DND-41 (cell line): ENCODE results near the gene ATP6V1F.

Experiments used
- ATAC-seq: fragments of 200-7000 bp; cut with Tn5 transposase; 3 replicates; pipeline ENCODE4 v1.9.1; 2021; ENCODE audit warnings: low read depth; ENCODE audit not compliant: insufficient read depth
- DNase-seq: peaks from one replicate; pipeline ENCODE4 v3.0.0-alpha.2; 2020
- H2AFZ ChIP-seq: 2 replicates; pipeline ENCODE4 v1.6.0; 2012; ENCODE audit warnings: low read depth, low read length
- H3K27ac ChIP-seq: 2 replicates; pipeline ENCODE4 v1.5.1; 2012; ENCODE audit warnings: low read length, inconsistent platforms
- H3K27me3 ChIP-seq: fragments of 200-600 bp; sonication (generic); 2 replicates; pipeline ENCODE4 v1.6.0; 2012; ENCODE audit warnings: low read length, mild to moderate bottlenecking, inconsistent platforms; ENCODE audit not compliant: insufficient read depth, poor library complexity
- H3K36me3 ChIP-seq: 2 replicates; pipeline ENCODE4 v1.5.1; 2012; ENCODE audit warnings: low read length, inconsistent platforms; ENCODE audit not compliant: insufficient read depth
- H3K4me1 ChIP-seq: 2 replicates; pipeline ENCODE4 v1.5.1; 2012; ENCODE audit warnings: mild to moderate bottlenecking, low read length; ENCODE audit not compliant: insufficient read depth
- H3K4me2 ChIP-seq: 2 replicates; pipeline ENCODE4 v1.6.0; 2012; ENCODE audit warnings: mild to moderate bottlenecking, moderate library complexity, low read length, inconsistent platforms; ENCODE audit not compliant: insufficient read depth
- H3K4me3 ChIP-seq, 2 experiments: fragments of 200-600 bp in 1 of 2; shearing (Covaris generic) in 1 of 2; 2 replicates each; pipeline ENCODE4 v1.5.1; 2012 to 2016; ENCODE audit warnings: inconsistent platforms in 2 of 2, low read length in 2 of 2, mild to moderate bottlenecking in 2 of 2, low read depth in 1 of 2, moderate library complexity in 1 of 2
- H3K79me2 ChIP-seq: 2 replicates; pipeline ENCODE4 v1.6.0; 2012; ENCODE audit warnings: low read length, inconsistent platforms; ENCODE audit not compliant: insufficient read depth
- H3K9ac ChIP-seq: 2 replicates; pipeline ENCODE4 v1.6.0; 2012; ENCODE audit warnings: low read depth, mild to moderate bottlenecking, inconsistent platforms, low read length, moderate library complexity
- H3K9me3 ChIP-seq: 2 replicates; pipeline ENCODE4 v1.5.1; 2012; ENCODE audit warnings: low read length, moderate library complexity, mild to moderate bottlenecking, inconsistent platforms; ENCODE audit not compliant: insufficient read depth, severe bottlenecking
- H4K20me1 ChIP-seq: 2 replicates; pipeline ENCODE4 v1.6.0; 2012; ENCODE audit warnings: low read length; ENCODE audit not compliant: insufficient read depth
- EZH2 ChIP-seq: IDR thresholded peaks from 3 replicates; pipeline ENCODE4 v1.6.1; 2012; ENCODE audit warnings: borderline replicate concordance, low read depth, mild to moderate bottlenecking, moderate library complexity, low read length, inconsistent platforms; ENCODE audit not compliant: severe bottlenecking
- TF ChIP-seq, protein P1 (sequence below): IDR thresholded peaks from 2 replicates; pipeline ENCODE4 v1.5.1; 2012; ENCODE audit warnings: borderline replicate concordance, low read length, moderate library complexity, mild to moderate bottlenecking; ENCODE audit not compliant: poor library complexity, severe bottlenecking; ENCODE audit errors: extremely low read depth

ATP6V1F gene

DNA sequence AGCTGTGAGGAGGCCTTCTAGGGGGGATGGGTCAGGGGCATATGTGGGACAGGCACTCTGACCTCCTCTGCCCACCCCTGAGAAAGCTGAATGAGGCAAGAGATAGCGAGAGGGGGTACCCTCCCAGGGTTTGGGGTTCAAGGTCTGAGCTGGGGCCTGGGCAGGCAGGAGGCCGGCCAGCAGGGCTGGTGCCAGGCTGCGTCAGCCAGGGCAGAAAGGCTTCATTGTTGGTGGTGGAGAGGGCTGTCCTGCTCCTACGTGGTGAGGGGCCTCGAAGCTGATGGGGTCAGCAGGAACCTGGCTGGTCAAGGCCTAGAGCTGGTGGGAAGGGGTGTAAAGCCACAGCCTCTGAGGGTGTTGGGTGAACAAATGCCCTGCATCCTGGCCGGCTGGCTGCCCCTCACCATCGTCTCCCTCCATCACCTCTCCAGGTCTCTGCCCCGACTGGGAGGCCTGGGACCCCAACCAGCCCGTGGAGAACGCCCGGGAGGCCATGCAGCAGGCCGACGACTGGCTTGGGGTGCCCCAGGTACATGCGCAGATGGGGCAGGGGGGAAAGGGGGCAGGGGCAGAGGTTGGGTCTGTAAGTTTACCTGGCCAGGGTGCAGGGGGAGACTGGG is 25.8 kb upstream of the ATP6V1F start:
- ATAC-seq (no peak), DNase-seq (no peak)
- Histone ChIP-seq H3K9me3 (no peaks in the 10 kb centered on the region), H3K36me3 (no peaks in the 10 kb centered on the region), H3K4me3 (no peak overlapping the region), H3K27me3 (no peaks in the 10 kb centered on the region), H3K9ac (no peak overlapping the region), H3K79me2 (no peaks in the 10 kb centered on the region), H3K4me2 (no peak overlapping the region), H3K4me1 (no peaks in the 10 kb centered on the region), H4K20me1 (no peaks in the 10 kb centered on the region), H3K27ac (no peak overlapping the region), H2AFZ (no peak overlapping the region)
- TF ChIP-seq, protein P1, sequence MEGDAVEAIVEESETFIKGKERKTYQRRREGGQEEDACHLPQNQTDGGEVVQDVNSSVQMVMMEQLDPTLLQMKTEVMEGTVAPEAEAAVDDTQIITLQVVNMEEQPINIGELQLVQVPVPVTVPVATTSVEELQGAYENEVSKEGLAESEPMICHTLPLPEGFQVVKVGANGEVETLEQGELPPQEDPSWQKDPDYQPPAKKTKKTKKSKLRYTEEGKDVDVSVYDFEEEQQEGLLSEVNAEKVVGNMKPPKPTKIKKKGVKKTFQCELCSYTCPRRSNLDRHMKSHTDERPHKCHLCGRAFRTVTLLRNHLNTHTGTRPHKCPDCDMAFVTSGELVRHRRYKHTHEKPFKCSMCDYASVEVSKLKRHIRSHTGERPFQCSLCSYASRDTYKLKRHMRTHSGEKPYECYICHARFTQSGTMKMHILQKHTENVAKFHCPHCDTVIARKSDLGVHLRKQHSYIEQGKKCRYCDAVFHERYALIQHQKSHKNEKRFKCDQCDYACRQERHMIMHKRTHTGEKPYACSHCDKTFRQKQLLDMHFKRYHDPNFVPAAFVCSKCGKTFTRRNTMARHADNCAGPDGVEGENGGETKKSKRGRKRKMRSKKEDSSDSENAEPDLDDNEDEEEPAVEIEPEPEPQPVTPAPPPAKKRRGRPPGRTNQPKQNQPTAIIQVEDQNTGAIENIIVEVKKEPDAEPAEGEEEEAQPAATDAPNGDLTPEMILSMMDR = no peak
- no peak for TF ChIP-seq EZH2

DNA sequence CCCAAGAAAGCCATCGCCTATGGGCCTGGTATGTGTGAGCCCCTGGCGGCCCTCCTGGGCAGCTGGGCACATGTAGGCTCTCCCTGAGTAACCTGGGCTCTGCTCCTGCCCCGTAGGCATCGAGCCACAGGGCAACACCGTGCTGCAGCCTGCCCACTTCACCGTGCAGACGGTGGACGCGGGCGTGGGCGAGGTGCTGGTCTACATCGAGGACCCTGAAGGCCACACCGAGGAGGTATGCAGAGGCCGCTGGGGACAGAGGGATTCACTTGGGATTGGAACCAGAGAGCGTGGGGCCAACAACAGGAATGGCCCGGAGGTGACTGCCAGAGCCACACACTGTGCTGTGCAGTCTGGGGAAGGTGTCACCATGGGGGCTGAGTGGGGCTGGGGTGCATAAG is 25.1 kb upstream of the ATP6V1F start:
- H3K79me2 ChIP-seq = no peaks in the 10 kb centered on the region
- no peaks in the 10 kb centered on the region for H3K4me1 ChIP-seq
- no peaks in the 10 kb centered on the region for H3K27me3 ChIP-seq
- ATAC-seq (no peak), DNase-seq (no peak)
- H3K4me3 ChIP-seq = no peak overlapping the region
- 0 out of 2 replicates have a peak, but pooled peaks cover 3% of the 10 kb centered on the region for H4K20me1 ChIP-seq
- H3K9me3 ChIP-seq = no peaks in the 10 kb centered on the region
- no peak for TF ChIP-seq EZH2
- TF ChIP-seq, protein P1 = no peak
- H3K27ac ChIP-seq = no peak overlapping the region
- no peak overlapping the region for H3K9ac ChIP-seq
- no peak overlapping the region for H2AFZ ChIP-seq
- H3K36me3 ChIP-seq = no peaks in the 10 kb centered on the region
- H3K4me2 ChIP-seq = no peak overlapping the region

DNA sequence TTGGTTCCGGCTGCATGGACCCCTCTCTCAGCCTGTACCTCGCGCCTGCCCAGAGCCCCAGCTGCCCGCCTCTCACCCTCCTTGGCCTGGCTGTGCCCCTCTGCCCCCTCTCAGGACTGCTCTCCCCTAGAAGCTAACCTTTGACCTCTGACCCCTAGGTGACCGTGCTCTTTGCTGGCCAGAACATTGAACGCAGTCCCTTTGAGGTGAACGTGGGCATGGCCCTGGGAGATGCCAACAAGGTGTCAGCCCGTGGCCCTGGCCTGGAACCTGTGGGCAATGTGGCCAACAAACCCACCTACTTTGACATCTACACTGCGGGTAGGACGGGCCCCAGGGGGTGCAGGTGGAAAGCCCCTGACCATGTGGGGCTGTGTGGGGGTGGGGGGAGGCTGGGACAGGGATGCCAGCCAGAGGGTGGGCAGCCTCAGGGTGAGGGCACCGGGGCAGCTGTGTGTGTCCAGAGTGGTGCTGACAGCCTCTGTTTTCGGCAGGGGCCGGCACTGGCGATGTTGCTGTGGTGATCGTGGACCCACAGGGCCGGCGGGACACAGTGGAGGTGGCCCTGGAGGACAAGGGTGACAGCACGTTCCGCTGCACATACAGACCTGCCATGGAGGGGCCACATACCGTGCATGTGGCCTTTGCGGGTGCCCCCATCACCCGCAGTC is 24.4 kb upstream of the ATP6V1F start:
- H3K36me3 ChIP-seq = no peaks in the 10 kb centered on the region
- no peak for ATAC-seq

More for the DNA sequence above, 24.4 kb upstream of the ATP6V1F start:
- H3K27me3 ChIP-seq = no peaks in the 10 kb centered on the region
- no peak for TF ChIP-seq EZH2
- TF ChIP-seq, protein P1 = no peak
- H3K4me1 ChIP-seq = no peaks in the 10 kb centered on the region
- no peaks in the 10 kb centered on the region for H3K9me3 ChIP-seq
- 0 out of 2 replicates have a peak, but pooled peaks cover 3% of the 10 kb centered on the region for H4K20me1 ChIP-seq
- H2AFZ ChIP-seq = no peak overlapping the region
- DNase-seq = no peak
- no peak overlapping the region for H3K27ac ChIP-seq
- no peaks in the 10 kb centered on the region for H3K79me2 ChIP-seq
- H3K4me3 ChIP-seq = no peak overlapping the region
- H3K9ac ChIP-seq = no peak overlapping the region
- H3K4me2 ChIP-seq = no peak overlapping the region
